GM23338 (cell line): ENCODE measurements around the gene USP36. TPM values are rescaled to one million over a fixed set of nuclear protein-coding genes. Genes with fewer than 3 reads are reported as not detected.
"Not testable (repeated sequence)": the region's sequence is repeated elsewhere in the genome, so short reads cannot be mapped to it uniquely, and the experiment has no call there.

Source experiments
- ATAC-seq: fragments of 200-7000 bp; cut with Tn5 transposase; 3 replicates; pipeline ENCODE4 v1.9.1; 2020
- DNase-seq: peaks from one replicate; pipeline ENCODE4 v3.0.0-alpha.2; 2015; ENCODE audit warnings: low spot score
- H2AFZ ChIP-seq: fragments of 200-600 bp; sonication (generic); 2 replicates; pipeline ENCODE4 v1.8.0; 2016; ENCODE audit warnings: antibody characterized with exemption, mild to moderate bottlenecking, moderate library complexity
- H3F3A ChIP-seq: fragments of 200-600 bp; sonication (generic); replicated peaks from 2 replicates; pipeline ENCODE4 v1.8.0; 2017; ENCODE audit warnings: antibody characterized with exemption, mixed run types, low read depth
- H3K27ac ChIP-seq: fragments of 200-600 bp; sonication (generic); 2 replicates; pipeline ENCODE4 v1.6.1; 2016; ENCODE audit warnings: low read depth
- H3K27me3 ChIP-seq: fragments of 200-600 bp; sonication (generic); 2 replicates; pipeline ENCODE4 v1.8.0; 2016; ENCODE audit warnings: mild to moderate bottlenecking, mixed run types, moderate library complexity; ENCODE audit not compliant: insufficient read depth
- H3K36me3 ChIP-seq: fragments of 200-600 bp; sonication (generic); 2 replicates; pipeline ENCODE4 v1.8.0; 2016; ENCODE audit warnings: mild to moderate bottlenecking; ENCODE audit not compliant: insufficient read depth
- H3K4me1 ChIP-seq: fragments of 200-600 bp; sonication (generic); 2 replicates; pipeline ENCODE4 v1.8.0; 2016; ENCODE audit warnings: mild to moderate bottlenecking, moderate library complexity; ENCODE audit not compliant: insufficient read depth
- H3K4me2 ChIP-seq: fragments of 200-600 bp; sonication (generic); 2 replicates; pipeline ENCODE4 v1.7.1; 2017; ENCODE audit warnings: mixed run types
- H3K4me3 ChIP-seq: fragments of 200-600 bp; sonication (generic); 2 replicates; pipeline ENCODE4 v1.6.1; 2016; ENCODE audit warnings: mixed run types
- H3K79me2 ChIP-seq: fragments of 200-600 bp; sonication (generic); replicated peaks from 2 replicates; pipeline ENCODE4 v1.8.0; 2017; ENCODE audit warnings: mild to moderate bottlenecking; ENCODE audit not compliant: insufficient read depth
- H3K9me2 ChIP-seq: fragments of 200-600 bp; sonication (generic); 2 replicates; pipeline ENCODE4 v1.8.0; 2017; ENCODE audit not compliant: insufficient read depth
- H4K20me1 ChIP-seq: fragments of 200-600 bp; sonication (generic); replicated peaks from 2 replicates; pipeline ENCODE4 v1.8.0; 2017; ENCODE audit warnings: mild to moderate bottlenecking; ENCODE audit not compliant: insufficient read depth
- H3K27ac Mint-ChIP-seq: 2 replicates; pipeline ENCODE4 v1.8.0; 2020; ENCODE audit warnings: inconsistent platforms, mild to moderate bottlenecking, moderate library complexity, mixed read lengths
- H3K27me3 Mint-ChIP-seq: 3 replicates; pipeline ENCODE4 v1.8.0; 2022; ENCODE audit warnings: low read depth, mild to moderate bottlenecking, moderate library complexity, mixed read lengths, inconsistent platforms; ENCODE audit not compliant: insufficient read depth, poor library complexity
- H3K36me3 Mint-ChIP-seq: 3 replicates; pipeline ENCODE4 v1.8.0; 2021; ENCODE audit warnings: low read depth, mild to moderate bottlenecking, inconsistent platforms, moderate library complexity, mixed read lengths
- H3K4me1 Mint-ChIP-seq: 3 replicates; pipeline ENCODE4 v1.8.0; 2020; ENCODE audit warnings: mild to moderate bottlenecking, inconsistent platforms, mixed read lengths
- H3K4me3 Mint-ChIP-seq: 3 replicates; pipeline ENCODE4 v1.8.0; 2021; ENCODE audit warnings: moderate library complexity, mild to moderate bottlenecking, inconsistent platforms, mixed read lengths
- H3K9me3 Mint-ChIP-seq: 3 replicates; pipeline ENCODE4 v1.8.0; 2020; ENCODE audit warnings: moderate library complexity, mild to moderate bottlenecking, inconsistent platforms, mixed read lengths
- CREB1 ChIP-seq: fragments of 250-450 bp; sonication (Bioruptor Pico); IDR thresholded peaks from 2 replicates; pipeline ENCODE4 v1.5.0; 2020; ENCODE audit warnings: low read depth, mild to moderate bottlenecking, moderate library complexity
- EZH2phosphoT487 ChIP-seq: fragments of 200-600 bp; sonication (generic); IDR thresholded peaks from one replicate; pipeline ENCODE4 v1.8.1; 2018; ENCODE audit warnings: antibody characterized with exemption; ENCODE audit not compliant: unreplicated experiment
- NANOG ChIP-seq: IDR thresholded peaks from 2 replicates; pipeline ENCODE4 v1.6.1; 2016; ENCODE audit warnings: antibody characterized with exemption, borderline replicate concordance
- polyA plus RNA-seq: library from polyadenylated mRNA; unstranded; fragments of >200 nt; fragmentation: Nextera tagmentation; extraction: Ambion mirVana; gene quantifications from 2 replicates; pipeline ENCODE4 v1.2.1, GENCODE V29; 2016
- total RNA-seq: library from RNA; depleted of rRNA; stranded (reverse); fragments of >200 nt; shearing (Covaris generic); gene quantifications from 2 replicates; pipeline ENCODE4 v1.2.3, GENCODE V29; 2014
- TF ChIP-seq, protein P1 (sequence below): fragments of 250-450 bp; sonication (Bioruptor Pico); IDR thresholded peaks from 2 replicates; pipeline ENCODE4 v1.5.0; 2020; ENCODE audit warnings: mild to moderate bottlenecking, moderate library complexity

The USP36 gene
- total and polyA plus RNA-seq, 2 experiments from 2014 or later: 36.2 to 55.5 TPM

DNA sequence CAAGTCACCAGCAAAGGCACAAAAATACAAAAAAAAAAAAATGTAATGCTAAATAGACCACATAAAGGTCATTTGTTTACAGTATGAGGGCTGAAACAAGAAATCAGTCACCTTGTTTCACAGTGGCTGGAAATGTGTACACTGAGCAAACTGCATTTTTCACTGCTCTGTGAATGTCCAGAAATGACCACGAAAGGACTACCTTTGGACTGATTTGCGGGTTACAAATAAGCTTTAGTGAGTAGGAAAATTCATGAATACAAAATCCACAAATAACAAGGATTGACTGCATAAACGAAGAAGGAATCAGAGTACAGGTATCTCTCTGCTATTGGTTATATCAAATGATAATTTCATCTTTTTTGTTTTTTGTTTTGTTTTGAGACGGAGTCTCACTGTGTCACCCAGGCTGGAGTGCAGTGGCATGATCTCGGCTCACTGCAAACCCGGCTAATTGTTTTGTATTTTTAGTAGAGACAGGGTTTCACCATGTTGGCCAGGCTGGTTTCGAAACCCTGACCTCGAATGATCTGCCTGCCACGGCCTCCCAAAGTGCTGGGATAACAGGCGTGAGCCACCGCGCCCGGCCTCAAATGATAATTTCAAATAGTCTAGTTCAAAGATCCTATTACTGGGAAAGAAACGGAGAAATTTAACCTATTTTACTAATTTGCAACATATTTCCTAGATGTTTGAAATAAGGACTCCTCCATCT, 89.0 kb downstream of the USP36 start (continued):
- TF ChIP-seq EZH2phosphoT487: no peak
- no peak for TF ChIP-seq NANOG
- TF ChIP-seq, protein P1, sequence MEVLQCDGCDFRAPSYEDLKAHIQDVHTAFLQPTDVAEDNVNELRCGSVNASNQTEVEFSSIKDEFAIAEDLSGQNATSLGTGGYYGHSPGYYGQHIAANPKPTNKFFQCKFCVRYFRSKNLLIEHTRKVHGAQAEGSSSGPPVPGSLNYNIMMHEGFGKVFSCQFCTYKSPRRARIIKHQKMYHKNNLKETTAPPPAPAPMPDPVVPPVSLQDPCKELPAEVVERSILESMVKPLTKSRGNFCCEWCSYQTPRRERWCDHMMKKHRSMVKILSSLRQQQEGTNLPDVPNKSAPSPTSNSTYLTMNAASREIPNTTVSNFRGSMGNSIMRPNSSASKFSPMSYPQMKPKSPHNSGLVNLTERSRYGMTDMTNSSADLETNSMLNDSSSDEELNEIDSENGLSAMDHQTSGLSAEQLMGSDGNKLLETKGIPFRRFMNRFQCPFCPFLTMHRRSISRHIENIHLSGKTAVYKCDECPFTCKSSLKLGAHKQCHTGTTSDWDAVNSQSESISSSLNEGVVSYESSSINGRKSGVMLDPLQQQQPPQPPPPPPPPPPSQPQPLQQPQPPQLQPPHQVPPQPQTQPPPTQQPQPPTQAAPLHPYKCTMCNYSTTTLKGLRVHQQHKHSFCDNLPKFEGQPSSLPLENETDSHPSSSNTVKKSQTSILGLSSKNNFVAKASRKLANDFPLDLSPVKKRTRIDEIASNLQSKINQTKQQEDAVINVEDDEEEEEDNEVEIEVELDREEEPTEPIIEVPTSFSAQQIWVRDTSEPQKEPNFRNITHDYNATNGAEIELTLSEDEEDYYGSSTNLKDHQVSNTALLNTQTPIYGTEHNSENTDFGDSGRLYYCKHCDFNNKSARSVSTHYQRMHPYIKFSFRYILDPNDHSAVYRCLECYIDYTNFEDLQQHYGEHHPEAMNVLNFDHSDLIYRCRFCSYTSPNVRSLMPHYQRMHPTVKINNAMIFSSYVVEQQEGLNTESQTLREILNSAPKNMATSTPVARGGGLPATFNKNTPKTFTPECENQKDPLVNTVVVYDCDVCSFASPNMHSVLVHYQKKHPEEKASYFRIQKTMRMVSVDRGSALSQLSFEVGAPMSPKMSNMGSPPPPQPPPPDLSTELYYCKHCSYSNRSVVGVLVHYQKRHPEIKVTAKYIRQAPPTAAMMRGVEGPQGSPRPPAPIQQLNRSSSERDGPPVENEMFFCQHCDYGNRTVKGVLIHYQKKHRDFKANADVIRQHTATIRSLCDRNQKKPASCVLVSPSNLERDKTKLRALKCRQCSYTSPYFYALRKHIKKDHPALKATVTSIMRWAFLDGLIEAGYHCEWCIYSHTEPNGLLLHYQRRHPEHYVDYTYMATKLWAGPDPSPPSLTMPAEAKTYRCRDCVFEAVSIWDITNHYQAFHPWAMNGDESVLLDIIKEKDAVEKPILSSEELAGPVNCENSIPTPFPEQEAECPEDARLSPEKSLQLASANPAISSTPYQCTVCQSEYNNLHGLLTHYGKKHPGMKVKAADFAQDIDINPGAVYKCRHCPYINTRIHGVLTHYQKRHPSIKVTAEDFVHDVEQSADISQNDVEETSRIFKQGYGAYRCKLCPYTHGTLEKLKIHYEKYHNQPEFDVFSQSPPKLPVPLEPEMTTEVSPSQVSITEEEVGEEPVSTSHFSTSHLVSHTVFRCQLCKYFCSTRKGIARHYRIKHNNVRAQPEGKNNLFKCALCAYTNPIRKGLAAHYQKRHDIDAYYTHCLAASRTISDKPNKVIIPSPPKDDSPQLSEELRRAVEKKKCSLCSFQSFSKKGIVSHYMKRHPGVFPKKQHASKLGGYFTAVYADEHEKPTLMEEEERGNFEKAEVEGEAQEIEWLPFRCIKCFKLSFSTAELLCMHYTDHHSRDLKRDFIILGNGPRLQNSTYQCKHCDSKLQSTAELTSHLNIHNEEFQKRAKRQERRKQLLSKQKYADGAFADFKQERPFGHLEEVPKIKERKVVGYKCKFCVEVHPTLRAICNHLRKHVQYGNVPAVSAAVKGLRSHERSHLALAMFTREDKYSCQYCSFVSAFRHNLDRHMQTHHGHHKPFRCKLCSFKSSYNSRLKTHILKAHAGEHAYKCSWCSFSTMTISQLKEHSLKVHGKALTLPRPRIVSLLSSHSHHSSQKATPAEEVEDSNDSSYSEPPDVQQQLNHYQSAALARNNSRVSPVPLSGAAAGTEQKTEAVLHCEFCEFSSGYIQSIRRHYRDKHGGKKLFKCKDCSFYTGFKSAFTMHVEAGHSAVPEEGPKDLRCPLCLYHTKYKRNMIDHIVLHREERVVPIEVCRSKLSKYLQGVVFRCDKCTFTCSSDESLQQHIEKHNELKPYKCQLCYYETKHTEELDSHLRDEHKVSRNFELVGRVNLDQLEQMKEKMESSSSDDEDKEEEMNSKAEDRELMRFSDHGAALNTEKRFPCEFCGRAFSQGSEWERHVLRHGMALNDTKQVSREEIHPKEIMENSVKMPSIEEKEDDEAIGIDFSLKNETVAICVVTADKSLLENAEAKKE: no peak
- no peak for TF ChIP-seq CREB1 (CRISPR knock-in tag)

DNA sequence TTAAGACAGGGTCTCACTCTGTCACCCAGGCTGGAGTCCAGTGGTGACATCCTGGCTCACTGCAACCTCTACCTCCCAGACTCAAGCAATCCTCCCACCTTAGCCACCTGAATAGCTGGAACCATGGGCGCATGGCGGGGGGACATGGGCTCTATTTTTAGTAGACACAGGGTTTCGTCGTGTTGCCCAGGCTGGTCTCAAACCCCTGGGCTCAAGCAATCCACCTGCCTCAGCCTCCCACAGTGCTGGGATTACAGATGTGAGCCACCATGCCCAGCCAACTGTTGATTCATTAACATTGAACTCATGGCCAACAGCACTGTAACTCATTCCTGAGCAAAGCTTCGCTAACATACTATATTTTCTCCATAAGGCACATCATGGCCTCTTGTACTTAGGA, 89.6 kb downstream of the USP36 start:
- H3K36me3 ChIP-seq, H2AFZ ChIP-seq, H3F3A ChIP-seq, H4K20me1 ChIP-seq, H3K4me1 ChIP-seq, H3K27me3 ChIP-seq, H3K9me3 Mint-ChIP-seq, H3K9me2 ChIP-seq, H3K27me3 Mint-ChIP-seq, H3K4me2 ChIP-seq, H3K36me3 Mint-ChIP-seq, H3K4me3 ChIP-seq, ATAC-seq, H3K27ac ChIP-seq, DNase-seq, H3K27ac Mint-ChIP-seq, H3K4me3 Mint-ChIP-seq: not testable (repeated sequence)
- peaks cover 22% of the 10 kb centered on the region for H3K4me1 Mint-ChIP-seq
- peaks cover 25% of the 10 kb centered on the region; the same call in 1 of the 2 replicates for H3K79me2 ChIP-seq
